Measurements from ENCODE around the gene DPYD.
A peak's percentile ranks its signal among the peaks of the same experiment; 100 is the strongest.

Gene DPYD

DNA sequence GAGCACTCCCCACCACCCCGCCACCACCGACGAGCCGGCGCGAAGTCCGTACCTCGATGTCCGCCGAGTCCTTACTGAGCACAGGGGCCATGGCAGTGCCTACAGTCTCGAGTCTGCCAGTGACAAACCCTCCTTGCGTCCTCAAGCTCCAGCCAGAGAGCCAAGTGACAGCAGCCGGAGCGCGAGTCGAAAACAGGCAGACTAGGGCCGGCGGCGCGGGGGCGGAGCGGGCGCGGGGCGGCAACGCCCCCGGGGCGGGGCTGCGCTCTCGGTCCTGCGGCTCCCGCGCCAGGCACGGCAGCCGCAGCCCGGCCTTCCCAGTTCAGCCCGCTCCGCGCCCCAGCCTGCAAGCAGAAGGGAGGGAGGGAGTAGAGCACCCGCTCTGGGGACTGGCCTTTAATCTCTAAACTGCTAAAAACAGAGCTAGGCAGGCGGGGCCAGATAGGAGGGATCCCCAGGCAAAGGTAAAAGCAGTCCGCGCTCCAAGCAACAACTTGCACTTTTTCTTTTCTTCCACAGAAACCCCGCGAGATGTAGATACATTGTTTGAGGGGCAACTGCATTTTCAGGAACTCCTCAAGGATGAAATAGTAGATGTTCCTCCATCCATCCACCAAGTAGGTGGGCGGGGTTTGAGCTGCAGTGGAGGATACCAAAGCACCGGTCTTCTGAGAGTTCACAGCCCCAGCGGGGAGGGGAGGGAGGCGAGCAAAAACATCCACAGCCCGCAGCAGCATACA, at the start of gene DPYD:
DPYD (minus strand) TSS at position 203 of the 740 bp plus-strand sequence; CDS start at position 91, 112 bp downstream.
- DNase-seq = peak; percentile 85

DNA sequence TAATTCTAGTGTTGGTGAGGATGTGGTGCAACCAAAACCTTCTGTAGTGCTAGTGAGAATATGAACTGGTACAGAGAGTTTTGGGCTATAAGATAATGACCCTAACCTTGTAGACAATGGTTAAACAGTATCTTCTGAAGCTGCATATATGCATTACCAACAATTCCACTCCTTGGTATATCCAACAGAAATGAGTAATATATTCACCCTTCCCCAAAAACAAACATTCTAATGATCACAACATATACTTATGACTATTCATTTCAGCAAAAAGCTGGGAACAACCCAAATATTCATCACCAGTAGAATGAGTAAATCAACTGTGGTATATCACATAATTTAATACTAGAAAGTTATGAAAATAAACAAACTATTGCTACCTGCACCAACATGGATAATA, 39.6 kb upstream of the DPYD start:
- no peak for DNase-seq

DNA sequence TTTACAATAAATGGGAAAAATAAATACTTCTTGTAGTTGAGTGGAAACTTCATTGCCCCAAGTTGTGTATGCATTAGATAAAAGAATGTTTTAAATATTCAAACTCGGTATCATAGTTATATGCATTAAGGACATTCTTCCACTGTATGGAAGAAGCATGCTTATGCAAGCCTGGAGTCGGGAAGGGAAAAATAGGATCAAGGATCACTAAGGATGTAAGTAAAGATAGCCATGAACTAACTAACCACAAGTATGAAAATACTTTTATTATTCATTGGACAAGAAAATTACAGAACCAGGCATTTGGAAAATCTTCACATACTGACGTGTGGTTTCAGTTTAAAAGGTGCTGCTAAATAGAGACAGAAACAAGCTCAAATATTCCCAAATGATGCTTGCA, 26.9 kb upstream of the DPYD start:
- DNase-seq = no peak

DNA sequence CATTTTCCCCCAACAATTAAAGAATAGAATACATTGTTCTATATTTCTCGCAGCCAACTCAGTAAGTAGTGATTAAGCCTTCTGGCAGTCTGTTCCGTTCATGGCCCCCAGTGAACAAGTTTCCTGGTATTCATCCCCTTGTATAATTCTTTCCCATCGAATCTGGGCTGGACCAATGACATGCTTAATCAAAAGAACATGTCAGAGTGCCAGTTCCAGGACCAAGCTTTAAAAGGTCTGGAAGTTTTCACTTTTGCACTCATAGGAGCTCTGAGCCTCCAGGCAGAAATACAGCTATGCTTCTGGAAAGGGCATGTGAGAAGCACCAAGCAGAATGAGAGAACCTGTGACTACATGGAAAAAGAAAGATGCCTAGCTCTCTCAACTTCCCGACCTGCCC, 22.5 kb upstream of the DPYD start:
- no peak for DNase-seq

DNA sequence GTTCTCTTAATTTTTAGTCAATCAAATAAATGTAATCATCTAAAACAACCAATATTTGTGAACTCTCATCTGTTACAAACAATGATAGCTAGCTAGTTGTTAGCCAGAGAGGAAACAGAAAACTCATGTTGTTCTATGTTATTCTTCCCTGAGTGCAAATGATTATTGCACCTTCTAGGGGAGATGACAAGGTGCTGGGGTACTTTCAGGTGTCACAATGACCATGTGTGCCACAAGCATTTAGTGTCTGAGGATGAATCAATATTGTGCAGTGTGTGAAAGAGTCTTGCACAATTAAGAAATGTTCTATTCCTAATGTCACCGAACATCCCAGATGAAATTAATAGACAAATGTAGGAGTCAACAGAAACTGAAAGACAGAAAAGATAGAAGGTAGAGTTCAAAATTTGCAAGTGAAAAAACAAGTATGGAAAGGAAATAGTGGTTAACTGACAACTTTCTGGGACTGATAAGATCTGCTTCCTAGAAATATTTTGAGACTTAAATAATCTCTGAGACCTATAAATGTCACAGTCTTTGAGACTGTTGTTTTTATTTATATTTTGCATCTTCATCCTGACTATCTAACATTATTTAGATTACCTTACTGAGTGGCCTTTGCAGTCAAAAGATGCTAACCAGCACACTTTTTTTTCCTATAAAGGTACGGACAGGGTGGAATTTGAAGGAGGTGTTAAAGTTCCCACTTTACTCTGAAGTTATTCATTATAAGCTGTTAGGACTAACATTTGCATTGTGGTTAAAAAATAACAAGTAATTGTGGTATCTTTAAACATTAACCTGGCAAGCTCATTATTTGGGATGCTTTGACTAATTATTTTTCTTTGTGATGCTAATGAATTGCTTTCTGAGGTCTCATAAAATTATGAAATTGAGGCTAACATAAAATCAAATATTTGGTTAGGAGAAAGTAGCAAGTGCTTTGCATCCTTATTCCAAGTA, 21.6 kb upstream of the DPYD start:
- no peak for DNase-seq

DNA sequence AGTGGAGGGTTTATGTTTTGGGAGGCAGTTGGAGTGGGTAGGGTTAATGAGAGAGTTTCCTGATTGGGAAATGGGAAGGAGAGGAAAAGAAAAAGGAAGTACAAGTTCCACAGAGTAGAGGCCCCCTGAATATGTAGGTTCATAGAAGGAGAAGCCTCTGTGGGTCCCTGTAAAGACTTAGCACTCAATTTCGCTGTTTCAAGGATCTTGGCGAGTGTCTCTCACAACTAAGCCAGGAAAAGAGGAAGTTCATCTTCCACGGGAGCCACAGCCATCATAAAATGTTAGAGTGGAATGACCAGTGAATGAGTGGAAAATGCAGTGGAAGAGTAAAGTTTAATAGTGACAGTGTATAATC, 17.4 kb upstream of the DPYD start:
- no peak for DNase-seq

DNA sequence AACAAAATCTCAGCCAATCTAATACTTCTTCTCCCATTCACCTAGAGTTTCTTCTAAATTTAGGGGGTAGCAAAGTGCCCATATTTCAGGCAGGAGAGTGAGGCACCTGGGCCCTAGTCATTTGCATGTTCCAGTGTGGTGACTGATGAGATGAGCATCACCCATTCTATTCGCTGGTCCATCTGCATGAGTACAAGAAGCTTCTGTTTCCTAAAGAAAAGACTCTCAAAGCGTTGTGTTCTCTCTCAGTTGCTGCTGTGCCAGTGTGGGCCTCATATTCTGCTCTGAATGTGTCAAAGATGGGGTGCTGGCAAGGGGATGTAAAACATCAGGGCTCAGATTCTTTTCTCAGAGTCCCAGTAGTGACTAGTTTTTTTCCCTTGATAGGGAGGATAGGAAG, 16.1 kb upstream of the DPYD start:
- DNase-seq = no peak

DNA sequence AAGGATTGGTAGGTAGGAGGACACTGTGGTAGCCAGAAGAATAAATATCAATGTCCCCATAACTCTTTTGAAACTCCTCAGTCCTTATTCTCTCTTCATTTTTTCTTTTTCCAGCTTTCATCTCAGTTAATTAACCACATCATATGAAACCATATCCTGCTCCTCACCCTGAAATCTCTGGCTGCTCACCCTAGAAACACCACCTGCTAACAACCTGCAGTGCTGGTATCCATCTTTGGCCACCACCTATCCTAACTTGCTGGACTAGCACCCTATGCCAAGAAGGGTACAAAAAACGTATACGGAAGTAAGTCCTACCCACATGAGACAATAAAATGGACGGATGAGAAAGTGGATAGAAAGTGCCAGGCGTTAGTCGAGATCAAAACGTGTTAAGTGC, 13.7 kb upstream of the DPYD start:
- no peak for DNase-seq

DNA sequence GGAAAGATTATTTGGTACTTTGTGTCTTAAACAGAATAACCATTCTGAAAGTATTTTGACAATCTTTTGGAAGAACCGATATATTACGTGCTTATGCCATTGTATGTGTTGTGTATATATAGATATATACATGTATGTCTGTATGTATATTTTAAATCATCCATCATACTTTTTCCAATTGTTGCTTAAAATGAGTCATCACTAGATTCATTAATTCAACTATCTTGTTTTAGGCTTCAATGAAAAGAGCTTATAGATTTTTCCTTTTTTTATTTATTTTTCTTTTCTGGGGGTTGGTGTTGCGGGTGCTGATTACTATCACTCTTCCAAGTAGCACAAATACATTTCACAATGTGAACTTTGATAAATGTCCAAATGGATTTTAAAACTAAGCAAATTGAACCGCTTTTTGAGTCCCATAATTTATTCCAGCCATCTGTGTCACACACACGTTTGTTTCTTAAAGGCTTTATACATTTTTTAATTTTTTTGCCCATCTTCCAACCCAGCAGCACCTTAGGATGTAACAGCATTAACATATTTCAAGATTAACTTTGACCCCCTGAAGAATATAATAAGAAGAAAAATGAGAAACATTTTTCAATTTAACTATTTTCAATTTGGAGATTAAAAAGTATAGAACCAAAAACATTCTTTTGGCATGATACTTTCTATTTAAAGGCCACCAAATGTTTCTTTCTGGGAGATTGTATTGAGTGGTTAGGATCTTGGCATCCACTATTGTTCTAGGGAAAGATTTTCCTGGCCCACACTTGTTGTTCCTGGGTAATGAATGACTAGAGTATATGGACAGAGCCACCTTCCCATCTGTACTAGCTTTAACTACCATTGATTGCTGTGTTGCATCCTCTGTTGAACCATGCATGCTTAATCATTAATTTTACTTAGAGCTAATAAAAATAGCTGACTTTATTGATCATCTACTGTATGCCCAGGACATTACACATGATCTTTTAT, 9.3 kb upstream of the DPYD start:
- no peak for DNase-seq

DNA sequence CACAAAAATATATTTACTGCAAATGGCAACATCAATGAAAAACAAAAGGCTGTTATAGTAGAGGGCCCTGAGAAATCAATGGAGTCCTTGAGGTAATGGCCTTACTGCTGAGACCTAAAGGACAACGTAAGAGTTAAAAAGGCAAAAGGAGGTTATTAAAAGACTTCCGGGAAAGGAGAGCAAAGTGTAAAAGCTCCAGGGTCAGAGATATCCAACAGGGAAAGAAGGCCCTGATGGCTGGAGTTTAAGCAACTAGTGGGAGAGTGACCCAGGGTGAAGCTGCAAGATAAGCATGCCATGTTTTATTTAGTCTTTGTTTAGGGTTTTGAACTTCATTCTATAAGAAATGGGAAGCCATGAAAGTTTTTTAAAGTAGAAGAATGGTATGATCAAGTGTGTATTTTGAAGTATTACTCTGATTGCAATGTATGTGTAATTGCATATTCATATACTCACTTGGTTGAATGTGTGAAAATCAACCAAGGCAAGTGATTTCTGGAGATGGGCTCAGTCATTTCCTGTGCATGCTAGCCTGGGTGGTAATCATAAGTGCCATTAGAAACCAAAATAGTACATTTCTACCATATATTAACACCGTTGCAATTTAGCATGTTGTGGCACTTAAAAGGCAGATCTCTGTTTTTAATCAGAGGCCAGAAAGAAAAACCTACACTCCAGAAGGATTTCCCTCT, 5.3 kb upstream of the DPYD start:
- no peak for DNase-seq

DNA sequence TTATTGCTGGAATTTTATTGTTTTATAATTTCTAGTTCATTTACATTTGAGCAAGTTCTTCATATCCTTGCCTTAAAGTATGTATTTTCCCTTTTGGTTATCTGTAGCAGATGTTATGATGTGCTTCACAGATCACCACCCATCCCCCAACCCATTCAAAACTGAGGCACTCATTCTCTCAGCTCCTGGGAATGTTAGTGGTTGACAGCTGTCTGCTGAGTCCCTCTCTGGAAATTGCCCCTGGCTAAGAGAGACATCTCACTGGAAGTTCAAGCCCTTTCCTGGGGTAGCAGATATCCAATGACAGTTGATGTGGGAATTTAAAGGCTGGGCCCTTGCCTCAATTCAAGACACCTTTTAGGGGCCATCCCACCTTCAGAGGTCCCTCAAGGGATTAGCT, 4.3 kb upstream of the DPYD start:
- no peak for DNase-seq

DNA sequence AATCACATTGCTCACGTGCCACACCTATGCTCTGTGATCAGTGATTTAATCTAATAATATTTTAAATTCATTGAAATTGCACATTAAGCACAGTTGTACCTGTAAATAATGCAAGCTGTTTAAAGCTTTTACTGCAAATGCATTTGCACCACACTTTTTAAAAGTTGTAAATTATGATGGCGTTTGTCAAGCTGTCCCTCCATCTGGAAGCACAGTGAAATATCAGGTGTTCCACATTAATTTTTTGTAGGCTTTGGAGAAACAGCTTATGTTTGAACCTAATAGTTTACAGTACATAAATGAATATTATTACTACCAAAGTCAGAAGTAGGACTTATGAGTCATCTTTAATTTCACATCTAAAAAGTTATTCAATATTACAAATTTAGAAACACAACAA, 3.0 kb upstream of the DPYD start:
- DNase-seq = no peak

DNA sequence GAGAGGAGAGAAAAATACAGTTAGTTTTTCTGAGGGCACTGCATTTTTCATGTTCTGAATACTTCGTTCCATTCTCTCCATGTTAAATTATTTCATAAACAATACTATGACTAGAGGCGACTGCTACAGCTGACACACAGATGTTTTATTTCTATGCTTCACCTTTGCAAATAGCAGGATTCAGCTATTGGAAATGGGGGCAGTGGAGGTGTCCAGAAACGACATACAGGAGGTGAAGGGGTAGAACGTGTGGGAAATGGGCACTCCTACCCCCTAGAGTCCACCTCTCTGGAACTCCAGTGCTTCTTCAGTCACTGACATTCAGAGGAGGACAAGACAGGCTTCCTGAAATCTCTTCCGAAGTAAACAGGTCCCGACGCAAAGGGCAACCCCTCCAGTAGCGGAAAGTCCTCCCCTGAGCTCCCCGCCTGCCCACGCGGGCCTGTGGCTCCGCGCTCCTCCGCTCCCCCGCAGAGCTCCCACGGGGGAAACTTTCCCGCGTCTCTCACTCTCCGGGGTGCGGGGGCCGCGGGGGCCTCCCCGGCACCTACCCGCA, 480 bp downstream of the DPYD start:
- no peak for DNase-seq

DNA sequence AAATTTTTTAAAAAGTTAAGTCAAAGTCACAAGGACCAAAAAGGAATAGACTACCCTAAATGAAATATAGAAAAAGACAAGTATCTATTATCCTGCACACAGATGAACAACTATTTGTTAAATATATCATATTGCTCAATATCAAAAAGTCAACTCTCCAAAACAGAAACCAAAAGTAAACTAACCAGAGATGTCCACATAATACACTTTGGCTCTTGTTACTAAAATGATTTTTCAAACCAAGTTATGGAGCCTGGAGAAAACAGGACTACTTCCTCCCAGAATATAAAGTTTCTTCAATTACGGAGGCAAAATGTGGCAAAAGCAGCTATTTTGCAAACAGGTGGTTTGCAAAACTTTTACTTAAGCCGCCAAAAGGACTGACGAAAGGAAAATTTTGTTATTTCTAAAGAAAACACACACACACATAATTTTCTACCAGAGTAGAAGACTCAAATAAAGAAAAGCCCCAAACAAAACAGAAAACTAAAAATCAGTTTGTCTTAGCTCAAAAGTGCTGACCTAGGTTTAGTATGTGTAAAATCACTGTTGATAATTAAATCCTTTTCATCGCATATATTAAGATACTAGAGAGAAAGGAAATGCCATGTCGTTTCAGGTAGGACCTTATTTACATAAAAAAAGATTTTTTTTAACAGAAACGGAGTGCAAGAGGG, 1.1 kb downstream of the DPYD start:
- DNase-seq = peak; percentile 23

DNA sequence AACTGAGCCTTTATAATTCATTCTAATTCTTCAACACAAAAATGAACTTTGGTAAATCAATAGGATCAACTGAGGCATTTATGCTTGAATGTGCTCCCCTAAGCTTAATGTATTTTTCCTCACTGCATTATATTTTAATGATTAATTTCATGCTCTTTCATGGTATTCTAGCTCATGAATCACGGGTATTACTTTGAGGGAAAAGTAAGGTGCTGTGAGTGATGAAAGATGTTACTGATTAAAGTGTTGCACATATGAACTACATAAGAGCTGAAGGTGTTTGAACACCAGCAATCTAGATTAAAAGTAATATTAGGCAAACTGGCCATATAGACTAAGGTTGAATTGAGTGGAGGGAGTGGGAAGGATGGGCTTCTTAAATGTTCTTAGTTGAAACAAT, 1.9 kb downstream of the DPYD start:
- no peak for DNase-seq

DNA sequence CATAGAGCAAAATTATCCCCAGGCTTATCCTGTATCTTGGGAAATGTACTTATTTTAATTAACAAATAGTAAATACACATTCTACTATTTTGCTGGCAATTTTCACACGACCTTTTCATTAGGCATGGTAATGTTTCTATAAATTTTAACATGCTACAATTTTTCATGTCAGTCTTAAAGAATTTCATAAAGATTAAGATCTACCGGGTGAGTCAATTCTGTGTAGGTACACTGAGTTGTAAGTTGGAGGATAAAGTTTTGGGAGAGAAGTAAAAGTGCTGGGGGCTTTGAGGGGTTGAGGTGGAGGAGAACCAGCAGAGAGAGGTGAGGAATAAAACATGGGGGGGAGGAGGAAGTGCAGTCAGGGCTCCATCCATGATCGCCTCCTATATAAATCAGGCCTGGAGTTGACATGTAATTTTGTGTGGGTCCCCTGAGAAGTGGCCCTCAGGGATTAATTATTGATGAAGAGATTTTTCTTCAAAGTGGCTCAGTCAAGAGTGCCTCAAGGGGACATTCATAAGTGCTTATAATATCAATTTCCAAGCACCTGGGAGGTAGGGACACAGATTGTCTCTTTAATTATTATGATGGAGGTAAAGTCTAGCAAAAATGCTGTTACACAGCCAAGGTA, 7.2 kb downstream of the DPYD start:
- no peak for DNase-seq

DNA sequence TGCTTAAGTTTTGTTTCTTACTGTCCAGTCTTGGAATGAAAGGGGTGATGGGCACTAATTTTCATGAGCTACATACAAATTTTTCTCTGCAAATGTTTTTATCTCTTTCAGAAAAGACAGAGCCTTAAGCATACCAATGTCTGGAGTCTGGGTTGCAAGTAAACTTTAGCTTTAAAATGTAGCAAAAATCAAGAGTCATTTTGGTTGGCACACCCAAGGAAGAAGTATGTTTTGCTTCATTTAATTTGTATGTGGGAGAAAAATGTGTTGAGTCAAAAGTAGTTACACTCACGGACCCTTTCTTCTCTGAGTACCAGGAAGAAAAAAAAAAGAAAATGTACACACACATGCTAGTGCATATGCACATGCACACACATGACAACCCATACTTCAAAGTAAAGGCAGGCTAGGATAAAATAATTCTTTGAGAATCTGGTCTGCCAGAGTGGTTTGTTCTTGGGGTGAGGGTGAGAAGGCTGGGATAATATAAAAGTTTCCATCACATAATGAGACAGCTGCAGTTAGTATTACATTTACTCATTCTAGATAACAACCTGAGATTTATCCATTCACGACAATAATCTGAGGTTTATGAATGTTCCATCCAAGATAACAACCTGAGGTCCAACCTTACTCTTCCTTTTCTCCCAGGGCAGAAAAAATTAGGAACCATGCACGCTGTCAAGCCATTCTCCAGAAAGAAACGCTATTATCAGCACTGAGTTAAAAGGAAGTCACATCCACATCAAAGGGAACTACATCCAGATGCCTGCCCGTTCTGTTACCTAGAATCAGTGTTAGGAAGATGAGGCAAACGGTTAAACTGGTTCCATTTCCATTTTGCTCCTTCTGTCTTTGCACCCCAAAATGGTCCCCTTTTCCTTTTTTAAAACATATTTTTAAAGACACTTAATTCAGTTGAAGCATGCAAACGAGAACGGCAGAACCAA, 9.3 kb downstream of the DPYD start:
- no peak for DNase-seq

DNA sequence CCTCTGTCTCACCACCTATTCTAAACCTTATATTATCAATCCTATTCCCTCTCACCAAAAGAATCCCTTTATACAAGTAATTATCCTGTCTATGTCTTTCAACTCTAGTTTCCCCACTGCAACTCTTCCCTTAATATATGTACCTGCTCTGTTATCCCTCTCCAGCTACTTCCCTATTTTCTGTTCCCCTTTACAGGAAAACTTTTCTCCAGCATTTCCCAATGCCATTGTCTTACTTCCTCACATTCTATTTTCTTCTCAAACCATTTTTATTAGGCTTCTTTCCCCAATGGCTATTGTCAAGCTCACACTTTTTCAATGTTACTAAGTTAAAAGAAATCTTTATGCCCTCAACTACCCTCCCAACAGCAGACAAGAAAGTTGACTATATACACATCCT, 11.6 kb downstream of the DPYD start:
- no peak for DNase-seq

DNA sequence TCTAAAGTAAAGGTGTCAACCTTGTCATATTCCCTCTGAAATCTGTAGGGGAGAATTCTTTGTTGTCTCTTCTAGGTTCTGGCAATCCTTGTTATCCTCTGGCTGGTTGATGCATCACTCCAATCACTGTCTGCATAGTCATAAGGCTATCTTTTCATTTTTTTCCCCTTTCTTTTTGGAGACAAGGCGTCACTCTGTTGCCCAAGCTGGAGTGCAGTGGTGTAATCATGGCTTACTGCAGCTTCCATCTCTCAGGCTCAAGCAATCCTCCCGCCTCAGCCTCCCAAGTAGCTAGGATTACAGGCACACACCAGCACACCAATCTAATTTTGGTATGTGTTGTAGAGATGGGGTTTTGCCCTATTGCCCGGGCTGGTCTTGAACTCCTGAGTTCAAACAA, 12.9 kb downstream of the DPYD start:
- no peak for DNase-seq

Measured in CD4-positive, alpha-beta T cell treated with Interleukin-12 subunit alpha and Interleukin-12 subunit beta, for 1 hour (primary cell).